K562 (cell line): ENCODE results near the gene NEU1. TPM values are rescaled to one million over a fixed set of nuclear protein-coding genes. Genes with fewer than 3 reads are reported as not detected.

Source experiments
- ATF6 ChIP-seq: sonication (generic); formaldehyde crosslinking; IDR thresholded peaks from 2 replicates; pipeline ENCODE4 v1.4.0; 2020; ENCODE audit warnings: mild to moderate bottlenecking, missing genetic modification reagents
- BCLAF1 ChIP-seq, 2 experiments: fragments of 450-650 bp in 1 of 2; IDR thresholded peaks; 2 replicates each; pipeline ENCODE4 v1.6.1; 2011 to 2017; ENCODE audit warnings: low read depth in 2 of 2, antibody characterized with exemption in 1 of 2, borderline replicate concordance in 1 of 2, low read length in 1 of 2, mild to moderate bottlenecking in 1 of 2, mixed read lengths in 1 of 2; ENCODE audit not compliant: control insufficient read depth in 1 of 2
- CGGBP1 ChIP-seq: fragments of 250-450 bp; sonication (Bioruptor Pico); IDR thresholded peaks from 2 replicates; pipeline ENCODE4 v1.9.0; 2021; ENCODE audit warnings: mild to moderate bottlenecking
- HMG20A ChIP-seq: fragments of 450-650 bp; formaldehyde crosslinking; conservative IDR thresholded peaks from 2 replicates; pipeline ENCODE4 v1.4.0; 2020; ENCODE audit warnings: mild to moderate bottlenecking, mixed read lengths
- IRF2 ChIP-seq: sonication (generic); formaldehyde crosslinking; IDR thresholded peaks from 2 replicates; pipeline ENCODE4 v1.8.1; 2022; ENCODE audit warnings: mild to moderate bottlenecking, missing genetic modification reagents
- KDM5B ChIP-seq: fragments of 200-600 bp; sonication (generic); IDR thresholded peaks from 2 replicates; pipeline ENCODE4 v1.6.1; 2012; ENCODE audit warnings: low read depth, mild to moderate bottlenecking, moderate library complexity, low read length, control low read depth, inconsistent platforms; ENCODE audit not compliant: insufficient replicate concordance
- MIER1 ChIP-seq: fragments of 450-650 bp; IDR thresholded peaks from 2 replicates; pipeline ENCODE4 v1.6.1; 2016; ENCODE audit warnings: antibody characterized with exemption, mild to moderate bottlenecking, low read depth
- MLLT1 ChIP-seq, 2 experiments: fragments of 450-650 bp; IDR thresholded peaks; 2 replicates each; pipeline ENCODE4 v1.6.1; 2016
- MYC ChIP-seq, 2 experiments: fragments of 250-450 bp in 1 of 2; sonication (Bioruptor Pico) in 1 of 2; IDR thresholded peaks; 2 replicates each; pipeline versions ENCODE4 v1.5.1 to v1.6.1; 2012 to 2021; ENCODE audit warnings: low read depth in 2 of 2, borderline replicate concordance in 1 of 2, improper control_type of control experiment in 1 of 2, low read length in 1 of 2, mild to moderate bottlenecking in 1 of 2, moderate library complexity in 1 of 2
- POLR2A ChIP-seq: fragments of 450-650 bp; conservative IDR thresholded peaks from 2 replicates; pipeline ENCODE4 v1.6.1; 2016
- PTRF ChIP-seq: fragments of 450-650 bp; IDR thresholded peaks from 2 replicates; pipeline ENCODE4 v1.6.1; 2016; ENCODE audit warnings: mild to moderate bottlenecking, missing genetic modification characterization, missing compliant biosample characterization
- TEAD2 ChIP-seq: fragments of 450-650 bp; IDR thresholded peaks from 2 replicates; pipeline ENCODE4 v1.6.1; 2016; ENCODE audit warnings: missing genetic modification characterization, control low read depth, missing compliant biosample characterization
- polyA plus RNA-seq, 8 experiments: library from polyadenylated mRNA; depleted of rRNA in 4 of 8; stranded (reverse) in 5 of 8; unstranded in 3 of 8; fragments of >200 nt; fragmentation: Nextera tagmentation in 2 of 8; fragmentation: Illumina TruSeq in 1 of 8; extraction: Ambion mirVana in 2 of 8; extraction: Trizol in 1 of 8; gene quantifications; 2 replicates each; pipeline versions ENCODE4 v1.2.1 to v1.2.3, GENCODE V29; 2011 to 2014; ENCODE audit warnings: inconsistent platforms in 1 of 8, missing spikeins in 1 of 8
- total RNA-seq, 7 experiments: library from RNA; depleted of rRNA in 6 of 7; stranded (reverse); fragments of >200 nt in 6 of 7; fragmentation: Illumina TruSeq in 2 of 7; extraction: Trizol in 2 of 7; gene quantifications; 2 replicates each; pipeline versions ENCODE4 v1.2.1 to v1.2.3, GENCODE V29; 2011 to 2021; ENCODE audit warnings: low replicate concordance in 1 of 7
- TF ChIP-seq, protein P1 (sequence below), 2 experiments: fragments of 450-650 bp; IDR thresholded peaks; 2 replicates each; pipeline ENCODE4 v1.6.1; 2018; ENCODE audit warnings: mild to moderate bottlenecking in 2 of 2, low read depth in 1 of 2; ENCODE audit not compliant: partially characterized antibody in 2 of 2

Gene NEU1
- total and polyA plus RNA-seq, 9 of the 15 experiments (the other 6 are each of a cell fraction or from before 2014, with no cell fraction given): 14.8 to 67.8 (median 51.0) TPM

DNA sequence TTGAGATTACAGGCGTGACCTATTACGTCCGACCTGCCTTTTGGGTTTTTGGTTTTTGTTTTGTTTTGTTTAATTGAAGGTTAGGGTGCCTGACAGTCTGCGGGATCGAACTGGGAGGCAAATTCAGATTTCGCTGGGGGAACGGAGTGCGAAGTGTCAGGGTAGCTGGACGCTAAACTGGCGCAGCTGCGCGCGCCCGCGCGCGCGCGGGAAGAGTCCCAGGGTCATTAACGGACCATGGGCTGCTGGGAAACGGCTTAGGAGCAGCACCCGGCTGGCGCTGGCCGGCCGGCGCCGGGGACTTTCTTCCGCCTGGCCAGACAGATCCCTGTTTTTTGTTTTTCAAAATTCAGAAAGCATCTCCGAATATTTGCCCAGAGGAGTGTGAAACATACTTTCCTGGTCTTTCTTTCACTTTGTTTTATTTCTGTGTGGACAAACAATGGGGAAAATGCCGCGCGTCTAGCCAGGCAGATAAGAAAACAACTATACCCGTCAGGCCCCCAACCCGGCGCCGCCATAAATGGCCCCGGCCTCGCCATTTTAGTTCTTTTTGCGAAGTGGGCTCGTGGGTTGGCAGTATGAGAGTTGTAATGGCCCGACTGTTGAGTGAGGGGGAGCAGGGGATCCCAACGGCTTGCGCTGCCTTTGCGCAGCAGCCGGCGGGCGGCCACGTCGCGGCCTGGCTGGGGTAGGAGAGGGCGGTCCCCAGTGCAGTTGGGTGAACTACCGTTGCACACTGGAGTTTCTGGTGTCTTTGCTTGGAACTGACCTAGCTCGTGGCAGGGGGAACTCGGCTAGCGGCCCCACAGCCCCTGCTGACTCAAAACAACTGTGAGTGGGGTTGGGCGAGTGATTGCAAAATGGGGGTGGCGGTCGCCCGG is 28.0 kb downstream of the NEU1 start (continued):
- TF ChIP-seq HMG20A (CRISPR knock-in tag) (no peak), IRF2 (CRISPR knock-in tag) (no peak), TEAD2 (tag) (peak; percentile 62), POLR2A (peak; percentile 100), PTRF (tag) (0 out of 2 replicates have a peak, but pooled peaks have one; percentile 0), MLLT1 (IDR thresholded peaks at IDR 0.05) (peak; percentile 94 to 97), MIER1 (no peak; the same call in 1 of the 2 replicates), CGGBP1 (CRISPR knock-in tag) (peak; percentile 90), ATF6 (CRISPR knock-in tag) (peak; percentile 98), MYC (IDR thresholded peaks at IDR 0.05; ENCODE audit: low read depth, low read length) (peak; percentile 94), MYC (CRISPR knock-in tag; IDR thresholded peaks at IDR 0.05; ENCODE audit: borderline replicate concordance, low read depth) (peak; percentile 96), KDM5B (peak; percentile 99), BCLAF1 (IDR thresholded peaks at IDR 0.05; ENCODE audit: borderline replicate concordance in 1 of 2, control insufficient read depth in 1 of 2, low read depth in 2 of 2, low read length in 1 of 2) (peak in 1 of 2 experiments; percentile 87; a peak in 2 of 4 replicates)
- TF ChIP-seq, protein P1, sequence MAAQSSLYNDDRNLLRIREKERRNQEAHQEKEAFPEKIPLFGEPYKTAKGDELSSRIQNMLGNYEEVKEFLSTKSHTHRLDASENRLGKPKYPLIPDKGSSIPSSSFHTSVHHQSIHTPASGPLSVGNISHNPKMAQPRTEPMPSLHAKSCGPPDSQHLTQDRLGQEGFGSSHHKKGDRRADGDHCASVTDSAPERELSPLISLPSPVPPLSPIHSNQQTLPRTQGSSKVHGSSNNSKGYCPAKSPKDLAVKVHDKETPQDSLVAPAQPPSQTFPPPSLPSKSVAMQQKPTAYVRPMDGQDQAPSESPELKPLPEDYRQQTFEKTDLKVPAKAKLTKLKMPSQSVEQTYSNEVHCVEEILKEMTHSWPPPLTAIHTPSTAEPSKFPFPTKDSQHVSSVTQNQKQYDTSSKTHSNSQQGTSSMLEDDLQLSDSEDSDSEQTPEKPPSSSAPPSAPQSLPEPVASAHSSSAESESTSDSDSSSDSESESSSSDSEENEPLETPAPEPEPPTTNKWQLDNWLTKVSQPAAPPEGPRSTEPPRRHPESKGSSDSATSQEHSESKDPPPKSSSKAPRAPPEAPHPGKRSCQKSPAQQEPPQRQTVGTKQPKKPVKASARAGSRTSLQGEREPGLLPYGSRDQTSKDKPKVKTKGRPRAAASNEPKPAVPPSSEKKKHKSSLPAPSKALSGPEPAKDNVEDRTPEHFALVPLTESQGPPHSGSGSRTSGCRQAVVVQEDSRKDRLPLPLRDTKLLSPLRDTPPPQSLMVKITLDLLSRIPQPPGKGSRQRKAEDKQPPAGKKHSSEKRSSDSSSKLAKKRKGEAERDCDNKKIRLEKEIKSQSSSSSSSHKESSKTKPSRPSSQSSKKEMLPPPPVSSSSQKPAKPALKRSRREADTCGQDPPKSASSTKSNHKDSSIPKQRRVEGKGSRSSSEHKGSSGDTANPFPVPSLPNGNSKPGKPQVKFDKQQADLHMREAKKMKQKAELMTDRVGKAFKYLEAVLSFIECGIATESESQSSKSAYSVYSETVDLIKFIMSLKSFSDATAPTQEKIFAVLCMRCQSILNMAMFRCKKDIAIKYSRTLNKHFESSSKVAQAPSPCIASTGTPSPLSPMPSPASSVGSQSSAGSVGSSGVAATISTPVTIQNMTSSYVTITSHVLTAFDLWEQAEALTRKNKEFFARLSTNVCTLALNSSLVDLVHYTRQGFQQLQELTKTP (IDR thresholded peaks at IDR 0.05; ENCODE audit: low read depth in 1 of 2, partially characterized antibody in 2 of 2): peak; percentile 83 to 84
